Activated CD8-positive, alpha-beta T cell treated with anti-CD3 and anti-CD28 coated beads, Interleukin-2, amount 10 ng/mL, durations not matched to agents 7 days and 5 days (primary cell): ENCODE results near the gene OR6A2. TPM values are rescaled to one million over a fixed set of nuclear protein-coding genes. Genes with fewer than 3 reads are reported as not detected.
A peak's percentile ranks its signal among the peaks of the same experiment; 100 is the strongest.

ENCODE experiments used
- ATAC-seq: fragments of 150-1000 bp; cut with Tn5 transposase; one replicate; pipeline ENCODE4 v1.10.0; 2021; ENCODE audit warnings: moderate library complexity
- CTCF ChIA-PET: fragments of 350-600 bp; sonication (Branson Sonifier 250); formaldehyde crosslinking; loops from one replicate; lab custom pipeline; 2021; ENCODE audit warnings: antibody characterized with exemption; lab: Charles Lee
- POLR2A ChIA-PET: fragments of 350-600 bp; sonication (Branson Sonifier 250); formaldehyde crosslinking; loops from one replicate; lab custom pipeline; 2021; ENCODE audit warnings: antibody characterized with exemption; lab: Charles Lee
- DNase-seq: peaks from one replicate; pipeline ENCODE4 v3.0.0-alpha.2; 2020
- H3K27ac Mint-ChIP-seq: one replicate; pipeline ENCODE4 v1.8.0; 2021; ENCODE audit warnings: mild to moderate bottlenecking, mixed read lengths
- H3K27me3 Mint-ChIP-seq: one replicate; pipeline ENCODE4 v1.8.0; 2021; ENCODE audit warnings: low read depth, mixed read lengths
- H3K36me3 Mint-ChIP-seq: one replicate; pipeline ENCODE4 v1.8.0; 2021; ENCODE audit warnings: low read depth, mixed read lengths
- H3K4me1 Mint-ChIP-seq: one replicate; pipeline ENCODE4 v1.8.0; 2021; ENCODE audit warnings: low read depth, mixed read lengths
- H3K4me3 Mint-ChIP-seq: one replicate; pipeline ENCODE4 v1.8.0; 2021; ENCODE audit warnings: mild to moderate bottlenecking, mixed read lengths
- H3K9me3 Mint-ChIP-seq: one replicate; pipeline ENCODE4 v1.8.0; 2022; ENCODE audit warnings: mixed read lengths; ENCODE audit not compliant: insufficient read depth
- total RNA-seq, 2 experiments: library from RNA; stranded (reverse); gene quantifications; one replicate each; pipeline ENCODE4 v1.2.3, GENCODE V29; 2021

The OR6A2 gene
- total RNA-seq, 2 experiments from 2014 or later = 0.05 TPM

GRCh38 chr11:6755303-6755952 lies 44.1 kb downstream of the OR6A2 start:
- Mint-ChIP-seq H3K9me3 (no peaks in the 10 kb centered on the region), H3K4me1 (peaks cover 4% of the 10 kb centered on the region), H3K4me3 (no peak overlapping the region), H3K27me3 (peaks cover 1% of the 10 kb centered on the region), H3K27ac (no peak overlapping the region), H3K36me3 (no peaks in the 10 kb centered on the region)
- CTCF ChIA-PET = interaction anchor here (0.7 to 16.6 kb wide), 46 partner anchors 9 to 902 kb away, joined by 3 to 563 read pairs (median 4); partner anchors contain the start of genes ARFIP2, MRPL17, OR2AG2 and TAF10
- DNase-seq = peak; percentile 43
- POLR2A ChIA-PET = interaction anchor here (0.9 to 1.1 kb wide), 2 partner anchors 9 to 10 kb away, joined by 3 read pairs; no protein-coding TSS in a partner anchor
- peak; percentile 27 for ATAC-seq

- POLR2A ChIA-PET = interaction anchor here (0.6 to 2.8 kb wide), 5 partner anchors 8 to 143 kb away, joined by 3 to 20 read pairs (median 3); no protein-coding TSS in a partner anchor
Measured at GRCh38 chr11:6747097-6747668, 52.3 kb downstream of the OR6A2 start.

GRCh38 chr11:6746626-6747025 lies 52.9 kb downstream of the OR6A2 start:
- ChIA-PET CTCF (interaction anchor here (0.9 to 17.1 kb wide), 15 partner anchors 5 to 766 kb away, joined by 3 to 563 read pairs (median 11); partner anchors contain the start of genes MRPL17 and TAF10), POLR2A (interaction anchor here (0.6 to 2.8 kb wide), 7 partner anchors 9 to 1562 kb away, joined by 3 to 20 read pairs (median 3); partner anchors contain the start of gene ZNF215)
- Mint-ChIP-seq H3K27me3 (no peaks in the 10 kb centered on the region), H3K4me3 (no peak overlapping the region), H3K27ac (no peak overlapping the region), H3K9me3 (no peaks in the 10 kb centered on the region), H3K4me1 (peaks cover 40% of the 10 kb centered on the region), H3K36me3 (peaks cover 18% of the 10 kb centered on the region)
- ATAC-seq (no peak), DNase-seq (no peak)

More at GRCh38 chr11:6747097-6747668, 52.3 kb downstream of the OR6A2 start:
- Mint-ChIP-seq H3K4me1 (peaks cover 35% of the 10 kb centered on the region), H3K36me3 (peaks cover 12% of the 10 kb centered on the region), H3K27ac (no peak overlapping the region), H3K9me3 (no peaks in the 10 kb centered on the region), H3K4me3 (no peak overlapping the region), H3K27me3 (no peaks in the 10 kb centered on the region)
- DNase-seq (no peak), ATAC-seq (no peak)
- CTCF ChIA-PET = interaction anchor here (0.9 to 17.1 kb wide), 14 partner anchors 5 to 765 kb away, joined by 3 to 563 read pairs (median 12); partner anchors contain the start of genes MRPL17 and TAF10

GRCh38 chr11:6746086-6746618 lies 53.3 kb downstream of the OR6A2 start:
- ChIA-PET CTCF (interaction anchor here (0.9 to 17.1 kb wide), 15 partner anchors 5 to 767 kb away, joined by 3 to 563 read pairs (median 11); partner anchors contain the start of genes MRPL17 and TAF10), POLR2A (interaction anchor here (0.5 to 2.8 kb wide), 9 partner anchors 9 to 1562 kb away, joined by 3 to 20 read pairs (median 3); partner anchors contain the start of genes MRPL17, TAF10 and ZNF215)
- peaks cover 19% of the 10 kb centered on the region for H3K36me3 Mint-ChIP-seq
- H3K4me1 Mint-ChIP-seq = peaks cover 41% of the 10 kb centered on the region
- no peaks in the 10 kb centered on the region for H3K9me3 Mint-ChIP-seq
- no peak overlapping the region for H3K4me3 Mint-ChIP-seq
- ATAC-seq = peak; percentile 85
- H3K27ac Mint-ChIP-seq = no peak overlapping the region
- no peaks in the 10 kb centered on the region for H3K27me3 Mint-ChIP-seq
- peak; percentile 65 for DNase-seq

- ChIA-PET CTCF (interaction anchor here (0.5 to 17.1 kb wide), 11 partner anchors 4 to 735 kb away, joined by 3 to 563 read pairs (median 13); partner anchors contain the start of genes MRPL17 and TAF10), POLR2A (interaction anchor here (0.5 to 2.8 kb wide), 8 partner anchors 9 to 1049 kb away, joined by 3 to 20 read pairs (median 3); partner anchors contain the start of genes MRPL17, TAF10 and ZNF215)
- no peaks in the 10 kb centered on the region for H3K9me3 Mint-ChIP-seq
- peaks cover 23% of the 10 kb centered on the region for H3K36me3 Mint-ChIP-seq
- no peak overlapping the region for H3K4me3 Mint-ChIP-seq
- peaks cover 41% of the 10 kb centered on the region for H3K4me1 Mint-ChIP-seq
- no peak overlapping the region for H3K27ac Mint-ChIP-seq
- ATAC-seq (peak; percentile 52), DNase-seq (no peak)
- no peaks in the 10 kb centered on the region for H3K27me3 Mint-ChIP-seq
Measured at GRCh38 chr11:6745465-6746015, 53.9 kb downstream of the OR6A2 start.

GRCh38 chr11:6745018-6745417 lies 54.5 kb downstream of the OR6A2 start:
- Mint-ChIP-seq H3K4me3 (no peak overlapping the region), H3K9me3 (no peaks in the 10 kb centered on the region), H3K27ac (no peak overlapping the region), H3K36me3 (peaks cover 23% of the 10 kb centered on the region), H3K27me3 (no peaks in the 10 kb centered on the region), H3K4me1 (peaks cover 43% of the 10 kb centered on the region)
- DNase-seq (no peak), ATAC-seq (no peak)
- ChIA-PET POLR2A (interaction anchor here (0.9 to 2.8 kb wide), 3 partner anchors 9 to 134 kb away, joined by 3 to 20 read pairs (median 4); partner anchors contain the start of genes MRPL17 and TAF10), CTCF (interaction anchor here (1.1 to 17.1 kb wide), 9 partner anchors 4 to 366 kb away, joined by 3 to 563 read pairs (median 15); partner anchors contain the start of genes MRPL17 and TAF10)

- H3K9me3 Mint-ChIP-seq = no peaks in the 10 kb centered on the region
- ChIA-PET POLR2A (no interaction called here), CTCF (interaction anchor here (0.9 to 17.1 kb wide), 5 partner anchors 8 to 299 kb away, joined by 3 to 563 read pairs (median 5); no protein-coding TSS in a partner anchor)
- no peaks in the 10 kb centered on the region for H3K27me3 Mint-ChIP-seq
- DNase-seq (no peak), ATAC-seq (no peak)
- H3K27ac Mint-ChIP-seq = peak overlapping the region; percentile 73
- peaks cover 48% of the 10 kb centered on the region for H3K4me1 Mint-ChIP-seq
- no peak overlapping the region for H3K4me3 Mint-ChIP-seq
- peaks cover 40% of the 10 kb centered on the region for H3K36me3 Mint-ChIP-seq
Measured at GRCh38 chr11:6742260-6742659, 57.2 kb downstream of the OR6A2 start.

Other genes with a start within 250 kb of the OR6A2 start
- 10 to 100 TPM; 28.6 to 29.8 TPM for gene RRP8, start 196.1 kb downstream of the OR6A2 start, total RNA-seq
- gene ILK, start 195.9 kb downstream of the OR6A2 start, total RNA-seq = 100 to 1,000 TPM; 195 to 197 TPM
- gene TAF10, start 187.5 kb downstream of the OR6A2 start, total RNA-seq = 100 to 1,000 TPM; 140 to 156 TPM
- 10 to 100 TPM; 74.1 to 78.9 TPM for gene TPP1, start 180.3 kb downstream of the OR6A2 start, total RNA-seq
- gene DCHS1, start 143.9 kb downstream of the OR6A2 start, total RNA-seq = under 1 TPM; 0.23 to 0.29 TPM
- gene MRPL17, start 116.3 kb downstream of the OR6A2 start, total RNA-seq = 10 to 100 TPM; 60.6 to 69.2 TPM
- gene OR2AG2, start 27.7 kb downstream of the OR6A2 start, total RNA-seq = under 1 TPM; 0.08 to 0.23 TPM
- not detected for gene OR2AG1, start 16.7 kb downstream of the OR6A2 start, total RNA-seq
- not detected for gene OR10A5, start 46.0 kb upstream of the OR6A2 start, total RNA-seq
- not detected for gene OR10A2, start 63.4 kb upstream of the OR6A2 start, total RNA-seq
- not detected for gene OR10A4, start 76.9 kb upstream of the OR6A2 start, total RNA-seq
- not detected for gene OR2D2, start 92.8 kb upstream of the OR6A2 start, total RNA-seq
- not detected for gene OR2D3, start 121.3 kb upstream of the OR6A2 start, total RNA-seq
- gene ZNF215, start 126.7 kb upstream of the OR6A2 start, total RNA-seq = 1 to 10 TPM; 1.3 to 1.6 TPM
- not detected for gene ZNF214, start 220.7 kb upstream of the OR6A2 start, total RNA-seq
- gene NLRP14, start 220.8 kb upstream of the OR6A2 start, total RNA-seq = under 1 TPM; 0.08 to 0.13 TPM